Amniotic stem cell (primary cell): ENCODE measurements around the gene CLTC.

Experiments used
- DNase-seq: peaks from one replicate; lab custom pipeline; 2025; lab: John Stamatoyannopoulos, UW

Gene CLTC

DNA sequence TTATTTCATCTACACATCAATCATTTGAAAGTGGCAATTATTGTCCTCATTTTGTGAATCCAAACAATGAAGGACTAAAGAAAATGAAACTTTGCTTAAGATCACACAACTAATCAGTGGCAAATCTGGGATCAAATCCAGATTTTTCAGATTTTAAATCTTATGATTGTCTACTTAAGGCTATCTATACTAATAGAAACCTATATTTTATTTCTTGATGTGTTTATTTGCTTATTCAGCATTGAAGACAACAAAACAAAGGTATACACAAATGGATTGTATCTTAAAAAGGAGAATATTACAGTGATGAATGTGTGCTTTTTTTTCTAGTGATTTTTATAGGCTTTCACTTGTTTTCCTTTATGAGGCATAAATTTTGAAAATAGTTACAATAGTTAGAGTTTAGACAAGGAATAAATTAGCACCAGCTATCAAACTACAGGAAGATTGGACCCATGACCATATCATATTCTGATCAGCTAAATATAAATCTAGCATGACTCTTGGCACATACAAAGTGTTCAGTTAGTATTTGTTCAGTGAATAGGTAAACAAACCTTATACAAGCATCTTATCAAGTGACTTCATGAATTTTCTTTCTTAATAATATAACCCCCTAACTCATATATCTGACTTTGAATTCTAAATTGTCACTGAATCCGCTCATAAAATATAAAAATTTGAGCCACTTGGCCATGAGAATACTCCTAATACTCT is 108.3 kb downstream of the CLTC start:
- no peak for DNase-seq

DNA sequence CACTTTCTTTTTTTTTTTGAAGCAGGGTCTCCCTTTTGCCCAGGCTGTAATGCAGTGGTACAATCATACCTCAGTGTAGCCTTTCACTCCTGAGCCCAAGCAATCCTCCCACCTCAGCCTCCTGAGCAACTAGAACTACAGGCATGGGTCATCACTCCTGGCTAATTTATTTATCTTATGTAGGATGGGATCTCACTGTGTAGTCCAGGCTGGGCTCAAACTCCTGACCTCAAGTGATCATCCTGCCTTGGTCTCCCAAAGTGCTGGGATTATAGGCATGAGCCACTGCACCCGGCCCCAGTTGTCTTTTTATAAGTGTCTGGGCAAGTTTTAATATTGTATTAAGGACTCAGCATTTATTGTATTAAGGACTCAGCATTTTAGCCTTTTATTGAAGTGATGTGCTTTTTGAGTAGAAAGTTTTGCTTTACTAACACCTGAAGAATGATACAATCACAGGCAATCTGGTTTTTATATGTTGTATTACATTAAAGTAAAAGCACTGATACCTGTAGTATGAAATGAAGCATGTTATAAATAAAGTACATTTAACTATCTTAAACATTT is 110.7 kb downstream of the CLTC start:
- DNase-seq: no peak

DNA sequence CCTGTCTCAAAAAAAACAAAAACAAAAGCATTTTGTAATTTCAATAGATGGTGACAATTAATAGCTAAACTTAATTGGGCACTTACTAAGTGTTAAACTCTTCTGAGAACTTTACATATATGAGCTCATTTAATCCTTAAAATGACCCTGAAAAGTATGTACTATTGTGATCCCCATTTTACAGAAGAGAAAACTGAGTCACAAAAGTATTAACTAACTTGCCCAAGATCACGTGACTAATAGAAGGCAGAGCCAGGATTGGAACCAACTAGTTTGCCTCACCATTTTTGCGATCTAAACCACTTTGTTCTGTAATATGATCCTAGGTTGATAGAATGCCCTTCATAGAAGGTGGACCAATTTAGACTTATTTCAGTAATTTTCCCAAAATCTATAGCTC is 114.0 kb downstream of the CLTC start:
- no peak for DNase-seq

DNA sequence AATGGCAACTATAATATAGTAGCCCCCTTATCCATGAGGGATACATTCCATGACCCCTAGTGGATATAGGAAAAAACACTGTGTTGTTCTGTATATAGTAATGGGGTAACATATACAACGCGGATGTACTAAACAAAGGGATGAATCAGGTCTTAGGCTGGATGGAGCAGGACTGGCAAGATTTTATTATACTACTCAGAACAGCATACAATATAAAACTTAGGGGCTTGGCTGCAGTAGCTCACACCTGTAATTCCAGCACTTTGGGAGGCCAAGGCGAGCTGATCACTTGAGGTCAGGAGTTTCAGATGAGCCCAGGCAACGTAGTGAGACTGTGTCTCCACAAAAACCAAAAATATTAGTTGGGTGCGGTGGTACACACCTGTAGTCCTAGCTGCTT is 114.5 kb downstream of the CLTC start:
- no peak for DNase-seq

DNA sequence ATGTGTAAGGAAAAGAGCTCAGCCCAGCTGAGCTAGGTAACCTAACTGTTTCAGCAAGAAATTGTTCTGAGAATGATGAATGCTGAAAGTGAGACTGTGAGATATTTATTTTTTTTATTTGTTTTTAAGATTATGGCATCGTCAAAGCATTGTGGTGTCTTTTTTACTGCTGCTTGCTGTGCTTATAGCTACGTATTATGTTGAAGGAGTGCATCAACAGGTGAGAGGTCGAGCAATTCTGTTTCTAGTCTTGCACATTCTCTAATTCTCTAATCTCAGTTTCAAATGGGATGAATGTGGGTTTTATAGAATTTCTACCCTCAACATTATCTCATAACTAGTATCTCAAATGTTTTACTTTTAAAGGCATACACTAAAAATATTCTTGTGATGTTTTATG is 117.6 kb downstream of the CLTC start:
- no peak for DNase-seq

DNA sequence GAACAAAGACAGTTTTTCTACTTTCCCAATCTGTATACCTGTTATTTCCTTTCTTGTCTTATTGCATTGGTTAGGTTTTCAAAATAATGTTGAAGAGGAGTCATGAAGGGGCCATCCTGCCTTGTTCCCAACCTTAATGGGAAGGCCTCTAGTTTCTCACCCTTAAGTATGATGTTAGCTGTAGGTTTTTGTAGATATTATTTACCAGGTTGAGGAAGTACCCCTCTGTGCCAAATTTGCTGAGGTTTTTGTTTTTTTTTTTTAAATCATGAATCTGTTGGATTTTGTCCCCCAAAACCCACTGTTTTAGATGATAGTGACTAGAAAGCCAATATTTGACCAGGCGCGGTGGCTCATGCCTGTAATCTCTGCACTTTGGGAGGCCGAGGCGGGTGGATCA is 124.1 kb downstream of the CLTC start:
- no peak for DNase-seq

DNA sequence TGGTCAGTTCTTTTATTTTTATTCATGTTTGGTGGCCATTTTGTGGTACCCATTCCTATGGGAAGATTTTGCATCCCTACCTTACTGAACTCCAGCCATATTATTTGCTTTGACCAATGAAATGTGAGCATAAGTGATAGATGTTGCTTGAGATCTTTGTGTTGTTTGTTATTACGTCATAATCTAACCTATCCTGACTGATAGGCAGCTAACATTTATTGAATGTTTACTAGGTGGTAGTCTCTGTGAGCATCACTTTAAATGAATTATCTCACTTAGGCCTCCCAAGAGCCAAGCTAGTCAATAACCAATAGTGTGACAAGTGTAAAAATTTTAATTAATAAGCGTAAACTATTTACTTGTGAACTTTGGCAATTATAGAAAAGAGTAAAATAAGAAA is 125.3 kb downstream of the CLTC start:
- no peak for DNase-seq
